Smooth muscle cell of trachea (primary cell): Measurements from ENCODE around the gene RPGR. TPM values are rescaled to one million over a fixed set of nuclear protein-coding genes. Genes with fewer than 3 reads are reported as not detected.

Experiments
- total RNA-seq: library from RNA; depleted of rRNA; stranded (reverse); fragments of >200 nt; gene quantifications from 2 replicates; pipeline ENCODE4 v1.2.1, GENCODE V29; 2014

Gene RPGR
- 6.6 and 8.9 TPM in 2 replicates for total RNA-seq

DNA sequence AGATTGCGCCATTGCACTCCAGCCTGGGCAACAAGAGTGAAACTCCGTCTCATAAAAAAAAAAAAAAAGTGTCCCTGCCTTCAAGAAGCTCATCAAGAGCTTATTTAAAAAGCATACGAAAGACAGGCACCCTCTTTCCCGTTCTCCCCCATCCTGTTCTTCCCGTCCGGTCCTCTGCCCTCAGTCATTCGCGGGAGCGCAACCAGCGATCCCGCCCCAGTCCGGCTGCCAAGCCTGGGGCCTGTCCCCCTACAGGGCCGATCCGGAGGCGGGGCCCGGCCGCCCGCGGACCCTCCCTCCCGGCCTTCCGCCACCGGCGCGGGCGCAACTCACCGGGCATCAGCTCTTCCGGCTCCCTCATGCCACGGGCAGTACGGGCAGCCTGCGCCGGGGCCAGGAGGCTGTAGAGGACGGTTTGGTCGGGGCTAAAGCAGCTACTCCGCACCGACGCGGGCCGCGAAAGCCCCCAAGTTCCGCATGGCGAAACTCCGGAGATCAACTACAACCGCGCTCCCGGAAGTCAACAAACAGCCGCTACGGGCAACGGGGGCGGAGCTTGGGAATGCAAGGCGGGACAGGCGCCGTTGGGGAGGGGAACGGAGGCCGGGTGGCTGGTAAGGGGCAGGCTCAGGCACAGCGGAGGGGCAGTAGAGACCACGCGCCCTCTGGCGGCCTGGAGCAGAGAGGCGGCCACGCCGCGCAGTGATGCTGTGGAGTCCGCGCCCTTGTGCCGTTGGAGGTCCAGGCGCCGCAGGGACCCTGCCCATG lies at the start of gene RPGR:
Gene RPGR, minus strand, starts transcription at position 503 of the 768 bp plus-strand sequence. Its CDS starts 142 bp downstream, at position 361.

DNA sequence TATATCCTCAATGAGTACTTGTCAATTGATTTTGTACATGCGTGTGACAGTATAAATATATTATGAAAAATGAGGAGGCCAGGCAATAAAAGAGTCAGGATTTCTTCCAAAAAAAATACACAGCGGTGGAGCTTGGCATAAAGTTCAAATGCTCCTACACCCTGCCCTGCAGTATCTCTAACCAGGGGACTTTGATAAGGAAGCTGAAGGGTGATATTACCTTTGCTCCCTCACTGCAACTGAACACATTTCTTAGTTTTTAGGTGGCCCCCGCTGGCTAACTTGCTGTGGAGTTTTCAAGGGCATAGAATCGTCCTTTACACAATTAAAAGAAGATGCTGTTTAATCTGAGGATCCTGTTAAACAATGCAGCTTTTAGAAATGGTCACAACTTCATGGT lies 25.1 kb upstream of the RPGR start, which contains the start of gene OTC:
Gene OTC, plus strand, starts transcription at position 243 of the 400 bp plus-strand sequence. Its CDS starts 93 bp downstream, at position 336.

DNA sequence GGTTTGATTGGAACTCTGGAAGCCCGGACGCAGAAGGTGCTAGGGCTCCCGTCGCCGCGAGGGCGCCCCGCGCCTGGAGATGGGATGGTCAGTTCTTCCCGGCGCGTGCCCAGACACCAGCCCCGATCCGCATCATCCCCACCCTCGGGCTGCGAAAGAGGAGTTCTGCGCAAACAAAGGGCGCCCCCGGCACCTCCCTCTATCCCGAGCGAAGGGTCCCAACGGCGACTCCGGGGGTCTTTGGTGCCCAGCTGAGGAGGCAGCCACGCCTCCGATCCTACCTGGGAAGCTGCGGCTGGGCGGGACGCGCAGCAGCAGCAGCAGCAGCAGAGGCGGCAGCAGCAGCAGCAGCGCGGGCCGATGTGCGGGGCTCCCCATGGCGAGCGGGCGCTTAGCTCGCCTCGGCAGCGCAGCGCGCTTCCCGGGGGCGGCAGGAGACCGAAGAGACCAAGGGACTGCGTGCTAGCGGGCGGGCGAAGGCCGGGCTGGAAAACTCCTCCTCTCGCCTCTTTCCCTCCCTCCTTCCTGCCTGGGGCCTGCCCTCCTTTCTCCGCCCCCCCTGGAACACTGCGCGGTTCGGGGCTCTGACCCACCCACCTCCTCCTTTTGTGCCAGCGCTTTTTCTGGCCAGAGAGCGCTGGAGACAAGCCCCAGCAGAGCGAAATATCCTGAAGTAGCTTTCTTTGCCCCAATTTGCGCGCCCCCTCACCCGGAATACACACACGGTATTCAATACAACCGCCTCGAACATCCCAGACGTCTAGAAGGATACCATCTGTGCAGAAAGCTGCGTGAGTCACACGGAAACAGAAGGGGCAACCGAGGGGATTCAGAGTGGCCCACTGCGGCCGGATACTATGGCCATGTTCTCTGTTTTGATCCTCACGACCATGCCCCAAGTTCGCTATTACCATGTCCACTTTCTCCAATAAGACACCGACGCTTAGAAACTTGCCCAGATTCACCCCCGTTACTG lies 106.6 kb downstream of the RPGR start, which contains the start of gene SRPX:
Gene SRPX, minus strand, starts transcription at position 457 of the 976 bp plus-strand sequence. Its CDS starts 79 bp downstream, at position 378.

Other genes with a start within 250 kb of the RPGR start
- gene SRPX, start 106.6 kb downstream of the RPGR start, total RNA-seq: 291 and 389 TPM in 2 replicates
- 0.15 TPM in 1 of 2 replicates, not detected in the other for gene OTC, start 25.1 kb upstream of the RPGR start, total RNA-seq
- not detected in 2 replicates for gene TSPAN7, start 234.0 kb upstream of the RPGR start, total RNA-seq